ENCODE results near the gene NOTCH2.

Gene NOTCH2

GRCh38 chr1:119906927-119907652, 162.4 kb downstream of the NOTCH2 start:
- DNase-seq (ENCODE audit: low spot score), result no peak

GRCh38 chr1:119903443-119903835, 166.0 kb downstream of the NOTCH2 start:
- DNase-seq (ENCODE audit: low spot score), result no peak

GRCh38 chr1:119902775-119903442, 166.6 kb downstream of the NOTCH2 start:
- DNase-seq (ENCODE audit: low spot score), result no peak

- DNase-seq (ENCODE audit: low spot score), result no peak
Measured at GRCh38 chr1:119898981-119899720, 170.3 kb downstream of the NOTCH2 start.

- no peak for DNase-seq (ENCODE audit: low spot score)
Measured at GRCh38 chr1:119898530-119898929, 170.9 kb downstream of the NOTCH2 start.

GRCh38 chr1:119896303-119896702, 173.2 kb downstream of the NOTCH2 start, which contains the start of gene ADAM30:
ADAM30 (minus strand) TSS chr1:119896515; CDS start chr1:119896336, 179 bp downstream.
- no peak for DNase-seq (ENCODE audit: low spot score)

- no peak for DNase-seq (ENCODE audit: low spot score)
Measured at GRCh38 chr1:119895102-119895501, 174.4 kb downstream of the NOTCH2 start.

GRCh38 chr1:119893827-119894700, 175.4 kb downstream of the NOTCH2 start:
- no peak for DNase-seq (ENCODE audit: low spot score)

- no peak for DNase-seq (ENCODE audit: low spot score)
Measured at GRCh38 chr1:119893238-119893791, 176.1 kb downstream of the NOTCH2 start.

- no peak for DNase-seq (ENCODE audit: low spot score)
Measured at GRCh38 chr1:119891386-119891785, 178.1 kb downstream of the NOTCH2 start.

- DNase-seq (ENCODE audit: low spot score), result no peak
Measured at GRCh38 chr1:119888476-119888875, 181.0 kb downstream of the NOTCH2 start.

- no peak for DNase-seq (ENCODE audit: low spot score)
Measured at GRCh38 chr1:119887427-119887826, 182.0 kb downstream of the NOTCH2 start.

- DNase-seq (ENCODE audit: low spot score), result no peak
Measured at GRCh38 chr1:119885903-119886783, 183.3 kb downstream of the NOTCH2 start.

GRCh38 chr1:119884711-119885110, 184.8 kb downstream of the NOTCH2 start:
- DNase-seq (ENCODE audit: low spot score), result no peak

- DNase-seq (ENCODE audit: low spot score), result no peak
Measured at GRCh38 chr1:119883826-119884225, 185.6 kb downstream of the NOTCH2 start.

GRCh38 chr1:119882132-119883049, 187.1 kb downstream of the NOTCH2 start:
- no peak for DNase-seq (ENCODE audit: low spot score)

- DNase-seq (ENCODE audit: low spot score), result no peak
Measured at GRCh38 chr1:119879510-119880434, 189.7 kb downstream of the NOTCH2 start.

- no peak for DNase-seq (ENCODE audit: low spot score)
Measured at GRCh38 chr1:119878171-119878570, 191.3 kb downstream of the NOTCH2 start.

All from globus pallidus (tissue), 1 donor.